ENCODE measurements around the gene ACADS. TPM values are rescaled to one million over a fixed set of nuclear protein-coding genes. Genes with fewer than 3 reads are reported as not detected.
A peak's percentile ranks its signal among the peaks of the same experiment; 100 is the strongest.

Gene ACADS
- total RNA-seq, 6 donors from 2014 or later, result 24.1 to 43.1 (median 32.9) TPM

- no peaks in the 10 kb centered on the region for H3K9me3 ChIP-seq
- no peak overlapping the region for H3K4me3 ChIP-seq
- H3K27me3 ChIP-seq, result no peaks in the 10 kb centered on the region
- no peak for ATAC-seq (ENCODE audit: low FRiP score in 2 of 2)
- peaks cover 10 to 41% (median 23%) of the 10 kb centered on the region in 4 donors for H3K4me1 ChIP-seq
- TF ChIP-seq POLR2A (IDR thresholded peaks at IDR 0.05) (no peak), POLR2AphosphoS5 (IDR thresholded peaks at IDR 0.05) (no peak), CTCF (IDR thresholded peaks at IDR 0.05) (no peak), EP300 (IDR thresholded peaks at IDR 0.05) (no peak)
- no peak for DNase-seq
- WGBS, 2 donors, result 100% methylated on average over 1 of the region's 1 CpG
- peak overlapping the region in 3 of 4 donors; percentile 15 to 70 (median 47) for H3K27ac ChIP-seq
- peaks cover 0 to 47% (median 24%) of the 10 kb centered on the region in 4 donors for H3K36me3 ChIP-seq
Observed at GRCh38 chr12:120702637-120703036, 23.0 kb upstream of the ACADS start.

GRCh38 chr12:120703311-120703942 lies 22.2 kb upstream of the ACADS start:
- H3K9me3 ChIP-seq, result no peaks in the 10 kb centered on the region
- TF ChIP-seq CTCF (IDR thresholded peaks at IDR 0.05) (no peak), POLR2AphosphoS5 (IDR thresholded peaks at IDR 0.05) (no peak), POLR2A (IDR thresholded peaks at IDR 0.05) (no peak), EP300 (IDR thresholded peaks at IDR 0.05) (no peak)
- peaks cover 0 to 39% (median 21%) of the 10 kb centered on the region in 4 donors for H3K36me3 ChIP-seq
- DNase-seq (peak in 1 of 2 donors; percentile 58), ATAC-seq (ENCODE audit: low FRiP score in 2 of 2) (peak; percentile 38 to 85)
- H3K27ac ChIP-seq, result peak overlapping the region in 3 of 4 donors; percentile 15 to 70 (median 47)
- WGBS, 2 donors, result 56 to 63% methylated on average over 11 of the region's 11 CpGs
- H3K4me3 ChIP-seq, result no peak overlapping the region
- peaks cover 5 to 33% (median 18%) of the 10 kb centered on the region in 4 donors for H3K4me1 ChIP-seq
- no peaks in the 10 kb centered on the region for H3K27me3 ChIP-seq

GRCh38 chr12:120705618-120706017 lies 20.0 kb upstream of the ACADS start:
- no peak for ATAC-seq (ENCODE audit: low FRiP score in 2 of 2)
- WGBS, 2 donors, result 64 to 88% methylated on average over 1 of the region's 1 CpG
- peak in 1 of 2 donors; percentile 57 for DNase-seq
- Histone ChIP-seq H3K9me3 (no peaks in the 10 kb centered on the region), H3K4me1 (peaks cover 6 to 28% (median 19%) of the 10 kb centered on the region in 4 donors), H3K27ac (no peak overlapping the region), H3K27me3 (no peaks in the 10 kb centered on the region), H3K36me3 (peaks cover 0 to 17% (median 13%) of the 10 kb centered on the region in 4 donors), H3K4me3 (no peak overlapping the region)
- no peak for TF ChIP-seq POLR2A (IDR thresholded peaks at IDR 0.05)
- no peak for TF ChIP-seq EP300 (IDR thresholded peaks at IDR 0.05)
- TF ChIP-seq CTCF (IDR thresholded peaks at IDR 0.05), result no peak
- no peak for TF ChIP-seq POLR2AphosphoS5 (IDR thresholded peaks at IDR 0.05)

GRCh38 chr12:120706029-120706428 lies 19.6 kb upstream of the ACADS start:
- no peak overlapping the region for H3K4me3 ChIP-seq
- H3K4me1 ChIP-seq, result peaks cover 9 to 29% (median 20%) of the 10 kb centered on the region in 4 donors
- DNase-seq (no peak), ATAC-seq (ENCODE audit: low FRiP score in 2 of 2) (no peak)
- no peaks in the 10 kb centered on the region for H3K9me3 ChIP-seq
- no peak for TF ChIP-seq POLR2A (IDR thresholded peaks at IDR 0.05)
- no peak for TF ChIP-seq EP300 (IDR thresholded peaks at IDR 0.05)
- TF ChIP-seq POLR2AphosphoS5 (IDR thresholded peaks at IDR 0.05), result no peak
- TF ChIP-seq CTCF (IDR thresholded peaks at IDR 0.05), result no peak
- H3K27me3 ChIP-seq, result no peaks in the 10 kb centered on the region
- WGBS, 2 donors, result 70 to 82% methylated on average over 5 of the region's 5 CpGs
- peaks cover 0 to 13% (median 9%) of the 10 kb centered on the region in 4 donors for H3K36me3 ChIP-seq
- H3K27ac ChIP-seq, result no peak overlapping the region

- H3K27me3 ChIP-seq, result no peaks in the 10 kb centered on the region
- no peak for DNase-seq
- TF ChIP-seq POLR2A (IDR thresholded peaks at IDR 0.05) (no peak), CTCF (IDR thresholded peaks at IDR 0.05) (no peak), EP300 (IDR thresholded peaks at IDR 0.05) (no peak), POLR2AphosphoS5 (IDR thresholded peaks at IDR 0.05) (no peak)
- WGBS, 2 donors, result 64 to 68% methylated on average over 4 of the region's 4 CpGs
- H3K9me3 ChIP-seq, result no peaks in the 10 kb centered on the region
- peaks cover 14 to 33% (median 27%) of the 10 kb centered on the region in 4 donors for H3K4me1 ChIP-seq
- no peak overlapping the region for H3K4me3 ChIP-seq
- ATAC-seq (ENCODE audit: low FRiP score in 2 of 2), result no peak
- H3K36me3 ChIP-seq, result peaks cover 0 to 5% (median 0%) of the 10 kb centered on the region in 4 donors
- H3K27ac ChIP-seq, result no peak overlapping the region
Observed at GRCh38 chr12:120708651-120709050, 17.0 kb upstream of the ACADS start.

Measured in upper lobe of left lung (tissue), 6 donors.